A673 (cell line): Measurements from ENCODE around the gene CDK5RAP2. TPM values are rescaled to one million over a fixed set of nuclear protein-coding genes. Genes with fewer than 3 reads are reported as not detected.

Experiments
- BruUV-seq: library from RNA; stranded (reverse); fragments of 400-500 nt; replicated peaks from 2 replicates; lab custom pipeline; 2021; lab: Mats Ljungman, UMichigan
- CTCF ChIA-PET: fragments of 300-600 bp; sonication (Branson Sonifier 250); formaldehyde crosslinking; loops from one replicate; lab custom pipeline; 2022; ENCODE audit warnings: antibody characterized with exemption; lab: Charles Lee
- POLR2A ChIA-PET: fragments of 300-600 bp; sonication (Branson Sonifier 250); formaldehyde crosslinking; loops from one replicate; lab custom pipeline; 2022; ENCODE audit warnings: antibody characterized with exemption; ENCODE audit not compliant: low non-redundant PET; lab: Charles Lee
- DNase-seq: peaks from one replicate; pipeline ENCODE4 v3.0.0-alpha.2; 2015; ENCODE audit warnings: low spot score
- H3K27ac ChIP-seq: fragments of 200-600 bp; sonication (generic); 2 replicates; pipeline ENCODE4 v1.5.1; 2016; ENCODE audit warnings: mixed run types, low read depth, mild to moderate bottlenecking, mixed read lengths, antibody characterized with exemption, low read length; ENCODE audit not compliant: poor library complexity, severe bottlenecking
- H3K27me3 ChIP-seq: fragments of 200-600 bp; sonication (generic); replicated peaks from 2 replicates; pipeline ENCODE4 v1.6.1; 2017; ENCODE audit warnings: mixed run types, low read depth, mild to moderate bottlenecking, mixed read lengths, antibody characterized with exemption, low read length; ENCODE audit not compliant: insufficient read depth, poor library complexity
- H3K36me3 ChIP-seq: fragments of 200-600 bp; sonication (generic); 2 replicates; pipeline ENCODE4 v1.6.1; 2016; ENCODE audit warnings: mixed run types, mild to moderate bottlenecking, mixed read lengths, antibody characterized with exemption, low read length; ENCODE audit not compliant: insufficient read depth, poor library complexity, severe bottlenecking
- H3K4me1 ChIP-seq: fragments of 200-600 bp; sonication (generic); 2 replicates; pipeline ENCODE4 v1.6.1; 2017; ENCODE audit warnings: mixed run types, mild to moderate bottlenecking, mixed read lengths, antibody characterized with exemption, low read length; ENCODE audit not compliant: insufficient read depth, poor library complexity, severe bottlenecking
- H3K4me3 ChIP-seq: fragments of 200-600 bp; sonication (generic); 2 replicates; pipeline ENCODE4 v1.5.1; 2016; ENCODE audit warnings: low read depth, mixed run types, mild to moderate bottlenecking, mixed read lengths, low read length; ENCODE audit not compliant: poor library complexity, severe bottlenecking
- H3K9me3 ChIP-seq: fragments of 200-600 bp; sonication (generic); 2 replicates; pipeline ENCODE4 v1.6.1; 2016; ENCODE audit warnings: mixed run types, low read depth, mild to moderate bottlenecking, mixed read lengths, antibody characterized with exemption, low read length; ENCODE audit not compliant: poor library complexity, severe bottlenecking
- EZH2 ChIP-seq: fragments of 200-600 bp; sonication (generic); IDR thresholded peaks from 2 replicates; pipeline ENCODE4 v1.6.1; 2017; ENCODE audit warnings: borderline replicate concordance, low read depth, mild to moderate bottlenecking, mixed read lengths, antibody characterized with exemption, low read length; ENCODE audit not compliant: poor library complexity, severe bottlenecking
- intact Hi-C: fragments of 100-400 bp; cut with micrococcal nuclease; formaldehyde crosslinking; loops from one replicate; pipeline ENCODE4 v1.10.0; 2022; ENCODE audit not compliant: unreplicated experiment
- total RNA-seq: library from RNA; stranded (reverse); gene quantifications from 2 replicates; pipeline ENCODE4 v1.2.3, GENCODE V29; 2021
- TF ChIP-seq, protein P1 (sequence below): fragments of 300-800, 200-600 bp; sonication (generic); conservative IDR thresholded peaks from 2 replicates; pipeline ENCODE4 v1.5.1; 2017; ENCODE audit warnings: low read depth, mild to moderate bottlenecking, antibody characterized with exemption, low read length, moderate library complexity, mixed read lengths

The CDK5RAP2 gene
- total RNA-seq, 1 experiment from 2014 or later: 94.5 TPM

DNA sequence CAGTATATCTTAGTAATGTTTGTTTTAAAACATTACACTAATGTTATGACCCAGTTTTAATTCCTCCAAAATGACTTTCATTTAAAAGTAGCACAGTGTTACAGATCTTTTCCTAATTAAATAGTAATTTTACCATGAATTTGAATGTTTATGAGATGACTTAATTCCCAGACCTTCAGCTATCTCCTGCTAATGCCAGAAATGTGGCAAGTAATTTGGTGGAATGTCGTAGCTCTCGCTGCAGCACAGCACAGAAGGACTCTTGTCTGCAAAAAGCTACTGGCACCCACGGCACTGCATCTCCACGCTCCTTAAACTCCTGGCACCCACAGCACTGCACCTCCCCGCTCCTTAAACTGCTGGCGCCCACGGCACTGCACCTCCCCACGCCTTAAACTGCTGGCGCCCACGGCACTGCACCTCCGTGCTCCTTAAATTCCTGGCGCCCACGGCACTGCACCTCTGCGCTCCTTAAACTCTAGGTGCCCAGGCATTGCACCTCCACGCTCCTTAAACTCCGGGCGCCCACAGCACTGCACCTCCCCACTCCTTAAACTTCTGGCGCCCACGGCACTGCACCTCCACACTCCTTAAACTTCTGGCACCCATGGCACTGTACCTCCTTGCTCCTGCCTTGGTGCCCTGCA lies 163.1 kb downstream of the CDK5RAP2 start:
- BruUV-seq: no TSS peak
- H3K27me3 ChIP-seq: no peaks in the 10 kb centered on the region
- no peak overlapping the region for H3K4me3 ChIP-seq
- no peak for DNase-seq
- no peak for TF ChIP-seq EZH2
- TF ChIP-seq, protein P1, sequence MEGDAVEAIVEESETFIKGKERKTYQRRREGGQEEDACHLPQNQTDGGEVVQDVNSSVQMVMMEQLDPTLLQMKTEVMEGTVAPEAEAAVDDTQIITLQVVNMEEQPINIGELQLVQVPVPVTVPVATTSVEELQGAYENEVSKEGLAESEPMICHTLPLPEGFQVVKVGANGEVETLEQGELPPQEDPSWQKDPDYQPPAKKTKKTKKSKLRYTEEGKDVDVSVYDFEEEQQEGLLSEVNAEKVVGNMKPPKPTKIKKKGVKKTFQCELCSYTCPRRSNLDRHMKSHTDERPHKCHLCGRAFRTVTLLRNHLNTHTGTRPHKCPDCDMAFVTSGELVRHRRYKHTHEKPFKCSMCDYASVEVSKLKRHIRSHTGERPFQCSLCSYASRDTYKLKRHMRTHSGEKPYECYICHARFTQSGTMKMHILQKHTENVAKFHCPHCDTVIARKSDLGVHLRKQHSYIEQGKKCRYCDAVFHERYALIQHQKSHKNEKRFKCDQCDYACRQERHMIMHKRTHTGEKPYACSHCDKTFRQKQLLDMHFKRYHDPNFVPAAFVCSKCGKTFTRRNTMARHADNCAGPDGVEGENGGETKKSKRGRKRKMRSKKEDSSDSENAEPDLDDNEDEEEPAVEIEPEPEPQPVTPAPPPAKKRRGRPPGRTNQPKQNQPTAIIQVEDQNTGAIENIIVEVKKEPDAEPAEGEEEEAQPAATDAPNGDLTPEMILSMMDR: no peak
- POLR2A ChIA-PET: no interaction called here
- H3K9me3 ChIP-seq: no peaks in the 10 kb centered on the region
- H3K4me1 ChIP-seq: peaks cover 21% of the 10 kb centered on the region
- intact Hi-C loops: no loop called here
- CTCF ChIA-PET: no interaction called here
- H3K27ac ChIP-seq: no peak overlapping the region
- peaks cover 7% of the 10 kb centered on the region for H3K36me3 ChIP-seq

DNA sequence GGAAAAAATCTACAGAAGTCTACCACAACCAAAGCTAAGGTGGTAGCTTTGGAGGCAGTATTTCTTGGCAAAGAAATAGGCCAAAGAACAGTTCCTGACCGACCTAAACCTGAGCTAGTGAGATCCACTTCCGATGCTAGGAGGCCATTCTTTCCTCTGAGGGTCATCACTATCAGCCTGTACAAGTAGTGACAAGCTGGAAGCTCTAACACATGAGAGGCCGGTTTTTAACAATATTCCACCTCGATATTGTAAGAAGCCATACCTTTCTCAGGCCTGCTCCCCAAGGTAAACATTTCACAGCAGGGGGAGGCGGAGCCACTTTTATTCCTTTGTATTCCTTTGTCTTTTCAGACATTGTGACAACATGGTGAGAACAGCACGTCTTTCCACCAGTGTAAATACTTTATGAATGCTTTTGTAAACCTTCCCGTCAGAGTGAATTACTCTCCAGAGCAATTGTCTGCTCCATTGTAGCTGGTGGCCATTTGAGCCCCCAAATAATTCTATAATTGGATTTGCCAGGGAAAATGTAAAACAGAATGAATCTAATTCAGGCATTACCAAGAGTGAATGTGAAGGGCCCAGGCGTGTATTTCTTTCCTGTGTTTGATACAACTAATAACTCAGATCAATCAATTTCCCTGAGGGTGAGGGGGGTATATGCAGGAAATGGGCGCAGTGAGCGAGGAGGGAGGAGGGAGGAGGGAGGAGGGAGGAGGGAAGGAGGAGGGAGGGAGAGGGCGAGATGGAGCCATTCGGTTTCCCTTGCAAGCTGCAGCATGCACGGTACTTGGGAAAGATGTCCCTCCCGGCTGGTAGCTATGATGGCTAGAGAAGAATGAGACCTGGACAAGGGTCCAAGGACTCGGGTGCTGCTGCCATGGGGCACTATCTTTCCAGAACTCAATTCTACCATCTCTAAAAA lies 166.6 kb downstream of the CDK5RAP2 start:
- Histone ChIP-seq H3K27ac (no peak overlapping the region), H3K27me3 (no peaks in the 10 kb centered on the region), H3K9me3 (no peaks in the 10 kb centered on the region), H3K36me3 (peaks cover 35% of the 10 kb centered on the region), H3K4me1 (peaks cover 21% of the 10 kb centered on the region), H3K4me3 (no peak overlapping the region)
- ChIA-PET CTCF (no interaction called here), POLR2A (no interaction called here)
- no peak for TF ChIP-seq EZH2
- TF ChIP-seq, protein P1: no peak
- no peak for DNase-seq
- no TSS peak for BruUV-seq
- intact Hi-C loops: no loop called here

GRCh38 chr9:120412425-120412951 lies 167.5 kb downstream of the CDK5RAP2 start:
- no TSS peak for BruUV-seq
- H3K4me1 ChIP-seq: peaks cover 21% of the 10 kb centered on the region
- intact Hi-C loops: no loop called here
- H3K9me3 ChIP-seq: no peaks in the 10 kb centered on the region
- no peak overlapping the region for H3K4me3 ChIP-seq
- no peak for DNase-seq
- H3K36me3 ChIP-seq: peaks cover 44% of the 10 kb centered on the region
- no peak for TF ChIP-seq EZH2
- TF ChIP-seq, protein P1: no peak
- H3K27me3 ChIP-seq: no peaks in the 10 kb centered on the region
- H3K27ac ChIP-seq: no peak overlapping the region
- ChIA-PET POLR2A (no interaction called here), CTCF (no interaction called here)
